Peyer's patch (tissue), 4 donors: ENCODE measurements around the gene EPN1. TPM values are rescaled to one million over a fixed set of nuclear protein-coding genes. Genes with fewer than 3 reads are reported as not detected.
A peak's percentile ranks its signal among the peaks of the same experiment; 100 is the strongest.

ENCODE experiments used
- DNase-seq, 3 donors: peaks; one replicate each; pipeline ENCODE4 v3.0.0-alpha.2; 2017 to 2019
- H3K27ac ChIP-seq, 4 donors: fragments of 200-600 bp; sonication (generic); one replicate each; pipeline ENCODE4 v1.5.1; 2016 to 2019
- H3K27me3 ChIP-seq, 2 donors: fragments of 200-600 bp; sonication (generic); one replicate each; pipeline ENCODE4 v1.5.1; 2019
- H3K36me3 ChIP-seq, 3 donors: fragments of 200-600 bp; sonication (generic); one replicate each; pipeline ENCODE4 v1.5.1; 2016 to 2019
- H3K4me1 ChIP-seq, 4 donors: fragments of 200-600 bp; sonication (generic); one replicate each; pipeline ENCODE4 v1.5.1; 2016 to 2019
- H3K4me3 ChIP-seq, 4 donors: fragments of 200-600 bp; sonication (generic); 1 replicate in 3 of 4; 2 replicates in 1 of 4; pipeline ENCODE4 v1.5.1; 2016 to 2019; ENCODE audit warnings: mild to moderate bottlenecking in 1 of 4
- H3K9me3 ChIP-seq, 4 donors: fragments of 200-600 bp; sonication (generic); one replicate each; pipeline ENCODE4 v1.5.1; 2016 to 2019; ENCODE audit warnings: mild to moderate bottlenecking in 1 of 4
- POLR2A ChIP-seq, 2 donors: fragments of 450-650 bp; IDR thresholded peaks; one replicate each; pipeline ENCODE4 v1.5.1; 2017; ENCODE audit warnings: antibody characterized with exemption in 2 of 2, mild to moderate bottlenecking in 2 of 2, moderate library complexity in 2 of 2
- total RNA-seq, 4 donors: library from RNA; depleted of rRNA; stranded (reverse); fragments of >200 nt; gene quantifications; one replicate each; pipeline ENCODE4 v1.1.0, GENCODE V29; 2016
- TF ChIP-seq, protein P1 (sequence below), 6 experiments: fragments of 450-650 bp in 4 of 6; fragments of 200-600 bp in 2 of 6; sonication (generic) in 1 of 6; IDR thresholded peaks; one replicate each; pipeline ENCODE4 v1.5.1; 2017 to 2019; ENCODE audit warnings: antibody characterized with exemption in 6 of 6, mild to moderate bottlenecking in 3 of 6, moderate library complexity in 1 of 6

The EPN1 gene
- total RNA-seq, 4 donors from 2014 or later, result 120 to 241 (median 163) TPM

DNA sequence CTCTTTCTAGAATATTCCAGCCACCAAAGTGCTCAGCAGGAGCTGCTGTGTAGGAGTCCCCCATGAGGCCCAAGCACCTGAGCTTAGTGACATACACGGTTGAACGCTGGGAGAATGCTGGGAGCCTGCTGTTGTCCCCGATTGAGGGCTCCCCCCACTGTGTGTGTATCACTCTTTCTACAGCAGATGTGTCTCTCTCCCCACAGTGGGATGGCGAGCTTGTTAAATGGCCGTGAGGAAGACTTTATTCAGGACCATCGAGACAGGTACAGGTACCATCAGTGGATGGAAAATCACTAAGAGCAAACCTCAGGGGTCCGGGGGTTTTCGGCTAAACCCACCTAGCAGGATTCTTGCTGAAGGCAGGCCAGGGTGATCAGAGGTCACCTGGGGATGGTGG is 22.7 kb downstream of the EPN1 start:
- TF ChIP-seq POLR2A (IDR thresholded peaks at IDR 0.05), result no peak
- TF ChIP-seq, protein P1, sequence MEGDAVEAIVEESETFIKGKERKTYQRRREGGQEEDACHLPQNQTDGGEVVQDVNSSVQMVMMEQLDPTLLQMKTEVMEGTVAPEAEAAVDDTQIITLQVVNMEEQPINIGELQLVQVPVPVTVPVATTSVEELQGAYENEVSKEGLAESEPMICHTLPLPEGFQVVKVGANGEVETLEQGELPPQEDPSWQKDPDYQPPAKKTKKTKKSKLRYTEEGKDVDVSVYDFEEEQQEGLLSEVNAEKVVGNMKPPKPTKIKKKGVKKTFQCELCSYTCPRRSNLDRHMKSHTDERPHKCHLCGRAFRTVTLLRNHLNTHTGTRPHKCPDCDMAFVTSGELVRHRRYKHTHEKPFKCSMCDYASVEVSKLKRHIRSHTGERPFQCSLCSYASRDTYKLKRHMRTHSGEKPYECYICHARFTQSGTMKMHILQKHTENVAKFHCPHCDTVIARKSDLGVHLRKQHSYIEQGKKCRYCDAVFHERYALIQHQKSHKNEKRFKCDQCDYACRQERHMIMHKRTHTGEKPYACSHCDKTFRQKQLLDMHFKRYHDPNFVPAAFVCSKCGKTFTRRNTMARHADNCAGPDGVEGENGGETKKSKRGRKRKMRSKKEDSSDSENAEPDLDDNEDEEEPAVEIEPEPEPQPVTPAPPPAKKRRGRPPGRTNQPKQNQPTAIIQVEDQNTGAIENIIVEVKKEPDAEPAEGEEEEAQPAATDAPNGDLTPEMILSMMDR (IDR thresholded peaks at IDR 0.05), result no peak
- Histone ChIP-seq H3K4me3 (no peak overlapping the region), H3K27ac (no peak overlapping the region), H3K27me3 (no peaks in the 10 kb centered on the region), H3K9me3 (no peaks in the 10 kb centered on the region), H3K4me1 (peaks cover 0 to 18% (median 0%) of the 10 kb centered on the region in 4 donors), H3K36me3 (peaks cover 0 to 81% (median 0%) of the 10 kb centered on the region in 3 donors)
- DNase-seq, result peak in 1 of 3 donors; percentile 40

- TF ChIP-seq POLR2A (IDR thresholded peaks at IDR 0.05), result no peak
- TF ChIP-seq, protein P1 (IDR thresholded peaks at IDR 0.05), result no peak
- H3K27me3 ChIP-seq, result no peaks in the 10 kb centered on the region
- no peak overlapping the region for H3K4me3 ChIP-seq
- H3K36me3 ChIP-seq, result peaks cover 0 to 75% (median 0%) of the 10 kb centered on the region in 3 donors
- peak in 1 of 3 donors; percentile 32 for DNase-seq
- H3K27ac ChIP-seq, result no peak overlapping the region
- H3K4me1 ChIP-seq, result peaks cover 0 to 13% (median 0%) of the 10 kb centered on the region in 4 donors
- H3K9me3 ChIP-seq, result no peaks in the 10 kb centered on the region
These were observed 23.2 kb downstream of the EPN1 start for GRCh38 chr19:55698256-55698655.

- Histone ChIP-seq H3K27me3 (no peaks in the 10 kb centered on the region), H3K36me3 (peaks cover 0 to 68% (median 0%) of the 10 kb centered on the region in 3 donors), H3K9me3 (no peaks in the 10 kb centered on the region), H3K4me1 (peaks cover 0 to 11% (median 0%) of the 10 kb centered on the region in 4 donors), H3K27ac (no peak overlapping the region), H3K4me3 (no peak overlapping the region)
- DNase-seq, result peak in 1 of 3 donors; percentile 42
- TF ChIP-seq, protein P1 (IDR thresholded peaks at IDR 0.05), result no peak
- TF ChIP-seq POLR2A (IDR thresholded peaks at IDR 0.05), result no peak
These were observed 24.2 kb downstream of the EPN1 start for GRCh38 chr19:55699221-55699620.

DNA sequence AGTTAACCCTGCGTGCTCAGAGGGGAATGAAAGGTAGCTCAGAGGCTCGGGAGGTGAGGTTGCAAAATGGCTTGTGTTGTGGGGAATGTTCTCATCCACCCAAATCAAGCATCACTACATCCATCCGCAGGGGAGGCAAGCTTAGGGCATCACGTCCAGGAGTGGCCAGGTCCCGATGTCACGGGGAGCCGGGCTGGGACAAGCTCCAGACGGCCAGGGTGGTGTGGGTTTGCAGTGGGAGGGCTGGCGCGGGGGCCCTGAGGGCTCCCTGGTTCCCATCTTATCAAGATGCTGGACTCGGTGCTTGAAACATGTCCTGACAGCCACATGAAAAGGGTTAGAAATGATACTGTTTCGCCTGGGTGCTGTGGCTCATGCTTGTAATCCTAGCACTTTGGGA is 25.8 kb downstream of the EPN1 start:
- H3K4me1 ChIP-seq, result peaks cover 0 to 11% (median 0%) of the 10 kb centered on the region in 4 donors
- no peak overlapping the region for H3K4me3 ChIP-seq
- no peak overlapping the region for H3K27ac ChIP-seq
- H3K9me3 ChIP-seq, result no peaks in the 10 kb centered on the region
- TF ChIP-seq, protein P1 (IDR thresholded peaks at IDR 0.05), result no peak
- no peak for TF ChIP-seq POLR2A (IDR thresholded peaks at IDR 0.05)
- DNase-seq, result peak in 1 of 3 donors; percentile 18
- peaks cover 0 to 58% (median 0%) of the 10 kb centered on the region in 3 donors for H3K36me3 ChIP-seq
- H3K27me3 ChIP-seq, result no peaks in the 10 kb centered on the region

DNA sequence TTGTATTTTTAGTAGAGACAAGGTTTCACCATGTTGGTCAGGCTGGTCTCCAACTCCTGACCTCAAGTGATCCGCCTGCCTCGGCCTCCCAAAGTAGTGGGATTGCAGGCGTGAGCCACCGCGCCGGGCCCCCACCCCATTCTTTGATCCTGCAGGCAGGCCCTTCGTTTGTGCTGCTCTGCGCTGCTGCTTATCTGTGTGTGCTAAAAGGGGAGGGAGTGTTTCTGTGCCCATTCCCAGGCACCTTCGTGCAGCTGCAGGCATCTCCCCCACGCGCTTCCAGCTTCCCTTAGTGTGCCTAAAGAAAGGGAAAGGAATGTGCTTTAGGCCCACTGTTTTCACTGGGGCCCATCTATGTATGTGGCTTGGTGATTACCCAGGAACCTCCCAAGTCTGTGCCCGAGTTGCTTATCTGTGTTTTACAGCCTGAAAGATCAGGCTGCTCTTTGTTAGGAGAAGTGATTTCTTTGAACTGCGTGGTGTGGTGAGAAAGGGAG is 27.2 kb downstream of the EPN1 start:
- Histone ChIP-seq H3K36me3 (peaks cover 0 to 45% (median 0%) of the 10 kb centered on the region in 3 donors), H3K27ac (peak overlapping the region in 2 of 4 donors; percentile 47 to 60), H3K9me3 (no peaks in the 10 kb centered on the region), H3K4me3 (no peak overlapping the region), H3K4me1 (peaks cover 0 to 11% (median 0%) of the 10 kb centered on the region in 4 donors), H3K27me3 (no peaks in the 10 kb centered on the region)
- peak in 1 of 3 donors; percentile 44 for DNase-seq
- TF ChIP-seq POLR2A (IDR thresholded peaks at IDR 0.05), result no peak
- TF ChIP-seq, protein P1 (IDR thresholded peaks at IDR 0.05), result no peak
